SK-N-MC (cell line): ENCODE data around the gene FAR2.

Experiments
- EZH2 ChIP-seq: fragments of 200-600 bp; sonication (generic); IDR thresholded peaks from one replicate; pipeline ENCODE4 v1.6.1; 2017; ENCODE audit warnings: antibody characterized with exemption
- POLR2AphosphoS5 ChIP-seq: IDR thresholded peaks from 2 replicates; pipeline ENCODE4 v1.6.1; 2012; ENCODE audit warnings: mild to moderate bottlenecking, low read depth, low read length, borderline replicate concordance

DNA sequence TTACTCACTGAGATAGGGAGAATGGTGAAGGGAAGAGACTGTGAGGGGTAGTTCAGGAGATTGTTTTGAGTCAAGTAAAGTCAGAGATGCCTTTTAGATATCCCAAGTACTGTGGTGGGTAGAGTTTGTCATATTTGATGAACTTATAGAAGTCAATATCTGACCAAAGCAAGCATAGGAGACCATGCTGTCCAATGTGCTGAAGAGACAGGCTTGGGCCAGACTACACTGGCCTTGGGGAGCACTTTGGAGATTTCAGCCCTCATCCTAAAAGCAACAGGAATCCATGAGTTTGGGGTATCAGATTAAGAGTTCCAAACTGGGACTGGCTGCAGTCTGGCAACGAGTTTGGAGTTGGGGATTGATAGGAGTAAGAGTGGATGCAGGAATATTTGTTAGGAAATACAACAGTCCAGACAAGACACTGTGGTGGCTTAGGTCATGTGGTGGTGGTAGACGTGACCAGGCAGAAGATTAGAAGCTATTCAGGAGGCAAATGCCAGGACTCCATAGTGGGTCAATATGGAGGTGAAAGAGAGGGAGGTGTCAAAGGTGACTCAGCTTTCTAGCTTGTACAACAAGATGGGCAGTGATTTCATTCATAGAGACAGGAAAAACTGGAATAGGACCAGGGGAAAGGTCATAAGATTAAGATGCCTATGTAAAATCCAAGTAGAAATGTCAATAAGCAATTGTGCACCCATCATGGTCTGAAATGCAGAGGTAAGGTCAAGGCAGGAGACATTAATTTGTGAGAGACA, 81.9 kb downstream of the FAR2 start:
- TF ChIP-seq EZH2 (no peak), POLR2AphosphoS5 (no peak)
